Liver (tissue), 3 donors: ENCODE results near the gene ABHD10.

Experiments
- ATF3 ChIP-seq: IDR thresholded peaks from 2 replicates; pipeline ENCODE4 v1.6.1; 2016; ENCODE audit warnings: antibody characterized with exemption
- CTCF ChIP-seq: fragments of 150-350 bp; IDR thresholded peaks from 2 replicates; pipeline ENCODE4 v1.5.1; 2017; ENCODE audit warnings: improper control_type of control experiment, low read depth, low read length; ENCODE audit not compliant: missing input control
- FOXA1 ChIP-seq: IDR thresholded peaks from 2 replicates; pipeline ENCODE4 v1.6.1; 2016; ENCODE audit warnings: antibody characterized with exemption
- GABPA ChIP-seq, 2 donors: IDR thresholded peaks in 1 of 2; conservative IDR thresholded peaks in 1 of 2; 2 replicates each; pipeline ENCODE4 v1.6.1; 2016; ENCODE audit warnings: antibody characterized with exemption in 2 of 2, mild to moderate bottlenecking in 1 of 2, moderate library complexity in 1 of 2
- HNF4G ChIP-seq: IDR thresholded peaks from 2 replicates; pipeline ENCODE4 v1.6.1; 2016; ENCODE audit warnings: antibody characterized with exemption
- JUND ChIP-seq, 2 donors: IDR thresholded peaks; 2 replicates each; pipeline ENCODE4 v1.6.1; 2016; ENCODE audit warnings: antibody characterized with exemption in 2 of 2
- NR2F2 ChIP-seq: IDR thresholded peaks from 2 replicates; pipeline ENCODE4 v1.6.1; 2016; ENCODE audit warnings: antibody characterized with exemption
- RAD21 ChIP-seq, 2 donors: IDR thresholded peaks; 2 replicates each; pipeline ENCODE4 v1.6.1; 2016; ENCODE audit warnings: antibody characterized with exemption in 2 of 2, mild to moderate bottlenecking in 2 of 2
- REST ChIP-seq: IDR thresholded peaks from 2 replicates; pipeline ENCODE4 v1.6.1; 2016; ENCODE audit warnings: antibody characterized with exemption, mild to moderate bottlenecking
- SP1 ChIP-seq: IDR thresholded peaks from 2 replicates; pipeline ENCODE4 v1.6.1; 2018; ENCODE audit warnings: antibody characterized with exemption, mild to moderate bottlenecking
- TAF1 ChIP-seq: conservative IDR thresholded peaks from 2 replicates; pipeline ENCODE4 v1.6.1; 2016; ENCODE audit warnings: antibody characterized with exemption, mild to moderate bottlenecking
- YY1 ChIP-seq: IDR thresholded peaks from 2 replicates; pipeline ENCODE4 v1.6.1; 2016; ENCODE audit warnings: antibody characterized with exemption, mild to moderate bottlenecking
- donor health status: healthy.
- donor health status: healthy.

GRCh38 chr3:111986800-111987199, 8.0 kb downstream of the ABHD10 start:
- TF ChIP-seq RAD21 (IDR thresholded peaks at IDR 0.05) (no peak), FOXA1 (no peak), REST (no peak), SP1 (no peak), CTCF (no peak), GABPA (IDR thresholded peaks at IDR 0.05 in 1 of 2, conservative IDR thresholded peaks at IDR 0.05 in 1 of 2) (no peak), HNF4G (no peak), NR2F2 (no peak), TAF1 (no peak), ATF3 (no peak), JUND (IDR thresholded peaks at IDR 0.05) (no peak), YY1 (no peak)
